ENCODE results near the gene ADAM12.
A peak's percentile ranks its signal among the peaks of the same experiment; 100 is the strongest.

ADAM12 gene

DNA sequence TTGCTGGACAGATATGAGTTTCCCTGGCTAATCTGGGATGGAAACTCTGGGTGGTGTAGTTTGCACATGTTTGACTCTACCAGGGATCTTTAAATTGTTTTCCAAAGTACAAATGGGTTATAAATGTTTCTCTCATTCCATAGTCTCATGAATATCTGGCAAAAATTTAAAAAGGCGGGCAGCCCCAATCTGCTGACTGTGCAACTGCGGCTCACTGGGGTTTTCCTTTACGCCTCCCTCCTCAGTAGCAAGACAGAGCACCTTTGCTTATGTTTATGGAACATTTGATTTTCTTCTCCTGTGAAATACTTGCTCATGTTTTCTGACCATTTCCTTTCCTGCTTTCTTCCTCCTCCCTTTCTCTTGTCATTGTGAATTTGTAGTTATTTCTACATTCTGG lies 105.0 kb downstream of the ADAM12 start:
- Histone ChIP-seq H3K79me2 (ENCODE audit: control insufficient read depth, insufficient read depth, low read length, poor library complexity) (no peaks in the 10 kb centered on the region), H3K14ac (ENCODE audit: low read length) (no peak overlapping the region), H3K23ac (ENCODE audit: low read length) (no peak overlapping the region), H4K91ac (ENCODE audit: low read depth, low read length) (no peak overlapping the region), H3K4me1 (ENCODE audit: control insufficient read depth in 1 of 2, insufficient read depth in 2 of 2, low read length in 2 of 2) (no peaks in the 10 kb centered on the region), H4K8ac (ENCODE audit: low read depth, low read length) (no peak overlapping the region), H3K4ac (ENCODE audit: low read depth, low read length) (no peak overlapping the region), H3K27me3 (ENCODE audit: insufficient read depth, low read length) (no peaks in the 10 kb centered on the region), H2AK5ac (ENCODE audit: low read length) (no peak overlapping the region), H3K9me3 (ENCODE audit: insufficient read depth, low read depth, low read length) (peaks cover 2% of the 10 kb centered on the region), H2BK5ac (ENCODE audit: low read depth, low read length, poor library complexity) (no peak overlapping the region), H2AFZ (ENCODE audit: insufficient read depth, low read length, poor library complexity) (no peak overlapping the region), H3K18ac (ENCODE audit: low read length) (no peak overlapping the region), H2BK120ac (ENCODE audit: insufficient read depth, low read length, poor library complexity) (no peak overlapping the region), H3K9ac (ENCODE audit: low read length) (peak overlapping the region; percentile 13), H3K36me3 (ENCODE audit: control insufficient read depth in 1 of 2, insufficient read depth in 2 of 2, low read length in 2 of 2) (no peaks in the 10 kb centered on the region), H2BK12ac (ENCODE audit: low read length) (no peak overlapping the region), H3K79me1 (ENCODE audit: low read length) (no peaks in the 10 kb centered on the region), H4K12ac (ENCODE audit: low read depth, low read length) (no peak overlapping the region), H3K4me3 (ENCODE audit: low read depth, low read length) (no peak overlapping the region), H3K27ac (ENCODE audit: low read depth, low read length) (no peak overlapping the region), H3K4me2 (ENCODE audit: low read length) (no peak overlapping the region)
- WGBS (ENCODE audit: extremely low coverage, insufficient coverage, insufficient read length) = no CpG with 5 or more reads among the region's 3 CpGs
- no peak for DNase-seq

DNA sequence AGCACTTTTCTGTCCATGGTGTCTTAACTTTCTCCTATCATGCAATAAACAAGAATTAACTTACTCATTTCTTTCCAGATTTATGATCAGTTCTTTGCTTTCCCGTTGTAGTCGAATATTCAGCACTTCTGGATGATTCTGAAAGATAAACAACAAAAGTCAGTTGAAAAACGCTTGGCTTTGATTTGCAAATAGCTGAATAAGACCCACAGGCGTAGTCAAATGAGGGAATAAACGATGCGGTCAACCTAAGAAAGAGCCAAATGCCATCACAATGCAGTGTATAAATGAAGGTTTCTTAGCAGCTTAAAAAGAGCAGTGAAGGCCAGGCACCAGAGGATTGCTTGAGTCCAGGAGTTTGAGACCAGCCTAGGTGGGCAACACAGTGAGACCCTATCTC lies 109.4 kb downstream of the ADAM12 start:
- H3K23ac ChIP-seq (ENCODE audit: low read length) = no peak overlapping the region
- H3K27ac ChIP-seq (ENCODE audit: low read depth, low read length) = no peak overlapping the region
- H3K36me3 ChIP-seq (ENCODE audit: control insufficient read depth in 1 of 2, insufficient read depth in 2 of 2, low read length in 2 of 2) = no peaks in the 10 kb centered on the region
- no peak overlapping the region for H4K91ac ChIP-seq (ENCODE audit: low read depth, low read length)
- H4K12ac ChIP-seq (ENCODE audit: low read depth, low read length) = no peak overlapping the region
- H3K4me1 ChIP-seq (ENCODE audit: control insufficient read depth in 1 of 2, insufficient read depth in 2 of 2, low read length in 2 of 2) = no peaks in the 10 kb centered on the region
- H2BK120ac ChIP-seq (ENCODE audit: insufficient read depth, low read length, poor library complexity) = no peak overlapping the region
- no peak overlapping the region for H3K4me2 ChIP-seq (ENCODE audit: low read length)
- no peak overlapping the region for H2BK5ac ChIP-seq (ENCODE audit: low read depth, low read length, poor library complexity)
- no peak overlapping the region for H2AK5ac ChIP-seq (ENCODE audit: low read length)
- H3K4ac ChIP-seq (ENCODE audit: low read depth, low read length) = no peak overlapping the region
- no peak for DNase-seq
- no peak overlapping the region for H3K4me3 ChIP-seq (ENCODE audit: low read depth, low read length)
- H2AFZ ChIP-seq (ENCODE audit: insufficient read depth, low read length, poor library complexity) = no peak overlapping the region
- no peak overlapping the region for H3K9ac ChIP-seq (ENCODE audit: low read length)
- no peak overlapping the region for H3K18ac ChIP-seq (ENCODE audit: low read length)
- no peak overlapping the region for H3K14ac ChIP-seq (ENCODE audit: low read length)
- no peak overlapping the region for H2BK12ac ChIP-seq (ENCODE audit: low read length)
- WGBS (ENCODE audit: extremely low coverage, insufficient coverage, insufficient read length) = no CpG with 5 or more reads among the region's 6 CpGs
- no peaks in the 10 kb centered on the region for H3K79me1 ChIP-seq (ENCODE audit: low read length)
- H3K79me2 ChIP-seq (ENCODE audit: control insufficient read depth, insufficient read depth, low read length, poor library complexity) = no peaks in the 10 kb centered on the region
- H3K27me3 ChIP-seq (ENCODE audit: insufficient read depth, low read length) = no peaks in the 10 kb centered on the region
- no peak overlapping the region for H4K8ac ChIP-seq (ENCODE audit: low read depth, low read length)
- peaks cover 2% of the 10 kb centered on the region for H3K9me3 ChIP-seq (ENCODE audit: insufficient read depth, low read depth, low read length)

DNA sequence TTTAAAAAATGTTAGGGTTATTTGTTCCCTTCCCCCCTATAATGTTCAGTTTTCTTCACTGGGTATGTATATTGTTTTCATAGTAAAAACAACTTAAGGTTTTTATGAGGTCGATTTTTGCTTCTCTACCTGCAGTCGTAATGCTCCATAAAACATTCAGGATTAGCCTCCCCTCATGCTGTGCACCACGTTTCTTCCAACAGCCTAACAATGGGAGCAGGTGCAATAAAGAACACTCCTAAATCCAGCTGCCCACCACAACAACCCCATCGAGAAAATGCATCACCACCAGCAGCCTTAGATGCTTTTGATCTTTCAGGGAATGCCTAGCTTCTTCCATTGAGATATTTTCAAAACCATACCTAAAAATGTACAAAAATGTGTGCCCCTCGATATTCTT lies 111.1 kb downstream of the ADAM12 start:
- no peak overlapping the region for H3K14ac ChIP-seq (ENCODE audit: low read length)
- H2AFZ ChIP-seq (ENCODE audit: insufficient read depth, low read length, poor library complexity) = no peak overlapping the region
- H3K27me3 ChIP-seq (ENCODE audit: insufficient read depth, low read length) = no peaks in the 10 kb centered on the region
- H2BK120ac ChIP-seq (ENCODE audit: insufficient read depth, low read length, poor library complexity) = no peak overlapping the region
- H2AK5ac ChIP-seq (ENCODE audit: low read length) = no peak overlapping the region
- no peak overlapping the region for H3K4ac ChIP-seq (ENCODE audit: low read depth, low read length)
- H3K23ac ChIP-seq (ENCODE audit: low read length) = no peak overlapping the region
- H4K8ac ChIP-seq (ENCODE audit: low read depth, low read length) = no peak overlapping the region
- H3K79me2 ChIP-seq (ENCODE audit: control insufficient read depth, insufficient read depth, low read length, poor library complexity) = no peaks in the 10 kb centered on the region
- H3K9ac ChIP-seq (ENCODE audit: low read length) = no peak overlapping the region
- no peak overlapping the region for H2BK12ac ChIP-seq (ENCODE audit: low read length)
- no peak overlapping the region for H3K18ac ChIP-seq (ENCODE audit: low read length)
- no CpG with 5 or more reads among the region's 5 CpGs for WGBS (ENCODE audit: extremely low coverage, insufficient coverage, insufficient read length)
- no peaks in the 10 kb centered on the region for H3K79me1 ChIP-seq (ENCODE audit: low read length)
- H2BK5ac ChIP-seq (ENCODE audit: low read depth, low read length, poor library complexity) = no peak overlapping the region
- no peak for DNase-seq
- H4K12ac ChIP-seq (ENCODE audit: low read depth, low read length) = no peak overlapping the region
- H3K9me3 ChIP-seq (ENCODE audit: insufficient read depth, low read depth, low read length) = no peaks in the 10 kb centered on the region
- no peak overlapping the region for H3K4me2 ChIP-seq (ENCODE audit: low read length)
- no peak overlapping the region for H3K4me3 ChIP-seq (ENCODE audit: low read depth, low read length)
- H3K36me3 ChIP-seq (ENCODE audit: control insufficient read depth in 1 of 2, insufficient read depth in 2 of 2, low read length in 2 of 2) = no peaks in the 10 kb centered on the region
- no peak overlapping the region for H3K27ac ChIP-seq (ENCODE audit: low read depth, low read length)
- no peak overlapping the region for H4K91ac ChIP-seq (ENCODE audit: low read depth, low read length)
- no peaks in the 10 kb centered on the region for H3K4me1 ChIP-seq (ENCODE audit: control insufficient read depth in 1 of 2, insufficient read depth in 2 of 2, low read length in 2 of 2)

DNA sequence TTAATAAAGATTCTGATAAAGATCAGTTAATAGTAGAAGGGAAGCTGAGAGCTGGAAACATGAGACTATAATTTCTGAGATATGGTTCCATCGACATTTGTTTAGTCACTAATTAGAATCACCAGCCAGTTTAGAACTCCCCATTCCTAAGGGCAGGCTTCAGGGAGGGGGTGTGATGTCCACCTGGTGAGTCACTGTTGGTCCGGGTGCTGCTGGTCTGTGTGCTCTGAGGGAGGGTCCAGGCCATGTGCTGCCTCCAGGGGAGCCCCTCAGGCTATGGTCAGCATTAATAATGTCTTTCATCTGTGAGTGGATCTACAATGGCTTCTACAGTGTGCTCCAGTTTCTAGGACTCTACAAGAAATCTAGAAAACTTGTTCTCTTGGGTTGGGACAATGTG lies 115.8 kb downstream of the ADAM12 start:
- Histone ChIP-seq H3K36me3 (ENCODE audit: control insufficient read depth in 1 of 2, insufficient read depth in 2 of 2, low read length in 2 of 2) (no peaks in the 10 kb centered on the region), H3K23ac (ENCODE audit: low read length) (no peak overlapping the region), H3K18ac (ENCODE audit: low read length) (no peak overlapping the region), H3K4me2 (ENCODE audit: low read length) (no peak overlapping the region), H4K8ac (ENCODE audit: low read depth, low read length) (no peak overlapping the region), H2BK5ac (ENCODE audit: low read depth, low read length, poor library complexity) (no peak overlapping the region), H3K27me3 (ENCODE audit: insufficient read depth, low read length) (no peaks in the 10 kb centered on the region), H2AK5ac (ENCODE audit: low read length) (no peak overlapping the region), H4K91ac (ENCODE audit: low read depth, low read length) (no peak overlapping the region), H3K9me3 (ENCODE audit: insufficient read depth, low read depth, low read length) (no peaks in the 10 kb centered on the region), H3K27ac (ENCODE audit: low read depth, low read length) (no peak overlapping the region), H3K9ac (ENCODE audit: low read length) (no peak overlapping the region), H2BK120ac (ENCODE audit: insufficient read depth, low read length, poor library complexity) (no peak overlapping the region), H3K14ac (ENCODE audit: low read length) (no peak overlapping the region), H3K4me1 (ENCODE audit: control insufficient read depth in 1 of 2, insufficient read depth in 2 of 2, low read length in 2 of 2) (no peaks in the 10 kb centered on the region), H2AFZ (ENCODE audit: insufficient read depth, low read length, poor library complexity) (no peak overlapping the region), H3K4me3 (ENCODE audit: low read depth, low read length) (no peak overlapping the region), H3K79me1 (ENCODE audit: low read length) (no peaks in the 10 kb centered on the region), H3K79me2 (ENCODE audit: control insufficient read depth, insufficient read depth, low read length, poor library complexity) (no peaks in the 10 kb centered on the region), H2BK12ac (ENCODE audit: low read length) (no peak overlapping the region), H4K12ac (ENCODE audit: low read depth, low read length) (no peak overlapping the region), H3K4ac (ENCODE audit: low read depth, low read length) (no peak overlapping the region)
- no CpG with 5 or more reads among the region's 2 CpGs for WGBS (ENCODE audit: extremely low coverage, insufficient coverage, insufficient read length)
- DNase-seq = peak; percentile 90 to 91

Data from trophoblast cell (in vitro differentiated cells and primary cell).